ENCODE data around the gene LRBA. TPM values are rescaled to one million over a fixed set of nuclear protein-coding genes. Genes with fewer than 3 reads are reported as not detected.

Gene LRBA
- total RNA-seq, 3 donors from 2014 or later = 52.0 to 68.5 (median 63.6) TPM

DNA sequence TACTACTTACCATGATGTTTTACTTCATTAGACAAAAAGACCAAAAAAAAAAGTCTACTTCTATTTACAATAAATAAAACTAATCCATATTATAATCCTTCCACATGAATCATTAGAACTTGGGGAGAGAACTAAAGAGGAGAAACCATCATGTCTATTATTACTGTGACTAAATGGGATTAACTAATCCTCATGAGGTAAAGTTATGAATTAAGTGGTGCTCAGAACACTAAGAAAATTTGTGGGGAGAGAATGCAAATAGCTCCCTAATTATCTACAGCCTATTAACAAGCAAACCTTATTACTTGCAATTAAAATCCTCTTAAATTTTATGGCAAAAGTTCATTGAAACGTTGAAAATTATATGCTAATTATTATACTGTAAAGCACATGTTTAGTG, 364.3 kb downstream of the LRBA start:
- no peak for ATAC-seq
- H3K4me3 Mint-ChIP-seq = no peak overlapping the region
- DNase-seq = no peak
- H3K9me3 Mint-ChIP-seq = no peaks in the 10 kb centered on the region
- H3K4me1 Mint-ChIP-seq (ENCODE audit: low read depth) = no peaks in the 10 kb centered on the region
- no peaks in the 10 kb centered on the region for H3K27me3 Mint-ChIP-seq (ENCODE audit: low read depth)
- peaks cover 7% of the 10 kb centered on the region for H3K36me3 Mint-ChIP-seq (ENCODE audit: insufficient read depth)

DNA sequence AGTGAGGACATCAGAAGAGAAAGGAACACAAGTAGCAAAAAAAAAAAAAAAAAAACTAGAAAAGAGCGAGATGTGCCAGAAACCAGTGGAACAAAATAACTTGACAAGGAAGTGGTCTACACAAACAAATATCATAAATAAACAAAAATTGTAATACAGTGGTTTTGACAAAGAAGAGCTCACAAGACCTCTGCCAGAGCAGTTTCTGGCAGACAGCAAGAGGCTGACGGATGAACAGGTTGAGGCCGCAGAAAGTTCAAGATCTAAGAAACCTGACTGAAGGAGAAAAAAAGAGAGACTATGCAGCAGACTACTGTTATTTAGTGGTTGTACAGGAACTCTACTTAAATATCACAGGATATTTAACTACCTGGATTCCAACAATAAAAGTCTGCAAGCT, 367.0 kb downstream of the LRBA start:
- Mint-ChIP-seq H3K27me3 (ENCODE audit: low read depth) (no peaks in the 10 kb centered on the region), H3K9me3 (no peaks in the 10 kb centered on the region), H3K36me3 (ENCODE audit: insufficient read depth) (peaks cover 13% of the 10 kb centered on the region), H3K4me3 (no peak overlapping the region), H3K4me1 (ENCODE audit: low read depth) (no peaks in the 10 kb centered on the region)
- DNase-seq (no peak), ATAC-seq (no peak)

DNA sequence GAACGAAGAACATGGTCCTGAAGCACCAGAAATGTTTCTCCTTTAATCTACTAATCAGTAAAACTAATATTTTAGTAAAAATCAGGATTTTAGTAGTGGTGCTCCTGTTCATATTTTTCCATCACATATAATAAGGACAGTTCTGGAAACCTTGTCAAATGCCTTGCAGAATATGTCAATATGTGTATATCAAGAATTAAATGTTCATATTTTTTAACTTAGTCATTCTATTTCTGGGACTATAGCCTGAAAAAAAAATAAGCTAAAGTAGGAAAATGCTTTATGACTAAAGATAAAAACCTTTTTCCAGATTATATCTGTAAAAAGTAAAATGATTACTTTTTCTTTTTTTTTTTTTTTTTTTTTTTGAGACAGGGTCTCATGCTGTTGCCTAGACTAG, 368.1 kb downstream of the LRBA start:
- no peaks in the 10 kb centered on the region for H3K9me3 Mint-ChIP-seq
- H3K4me1 Mint-ChIP-seq (ENCODE audit: low read depth) = no peaks in the 10 kb centered on the region
- peaks cover 13% of the 10 kb centered on the region for H3K36me3 Mint-ChIP-seq (ENCODE audit: insufficient read depth)
- ATAC-seq (no peak), DNase-seq (no peak)
- no peaks in the 10 kb centered on the region for H3K27me3 Mint-ChIP-seq (ENCODE audit: low read depth)
- H3K4me3 Mint-ChIP-seq = no peak overlapping the region

DNA sequence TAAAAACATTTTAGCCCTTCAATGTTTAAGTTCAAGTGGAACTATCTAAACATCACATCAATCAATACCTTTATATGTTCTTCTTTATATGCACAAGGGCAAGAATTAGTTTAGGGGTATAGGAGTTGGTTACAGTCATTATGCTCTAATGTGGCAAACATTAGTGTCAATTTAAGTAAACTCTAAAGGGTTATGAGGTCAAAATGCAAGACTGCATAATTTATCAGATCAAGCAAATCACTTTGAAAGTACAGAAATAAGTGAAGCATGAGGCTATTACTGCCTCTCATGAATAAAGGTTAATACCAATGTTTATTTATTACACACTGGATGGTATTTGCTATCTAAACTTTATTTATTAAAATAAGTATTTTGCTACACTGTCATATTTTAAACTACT, 373.5 kb downstream of the LRBA start:
- no peaks in the 10 kb centered on the region for H3K4me1 Mint-ChIP-seq (ENCODE audit: low read depth)
- H3K36me3 Mint-ChIP-seq (ENCODE audit: insufficient read depth) = peaks cover 15% of the 10 kb centered on the region
- no peaks in the 10 kb centered on the region for H3K27me3 Mint-ChIP-seq (ENCODE audit: low read depth)
- H3K4me3 Mint-ChIP-seq = no peak overlapping the region
- H3K9me3 Mint-ChIP-seq = no peaks in the 10 kb centered on the region
- ATAC-seq = no peak
- DNase-seq = no peak

DNA sequence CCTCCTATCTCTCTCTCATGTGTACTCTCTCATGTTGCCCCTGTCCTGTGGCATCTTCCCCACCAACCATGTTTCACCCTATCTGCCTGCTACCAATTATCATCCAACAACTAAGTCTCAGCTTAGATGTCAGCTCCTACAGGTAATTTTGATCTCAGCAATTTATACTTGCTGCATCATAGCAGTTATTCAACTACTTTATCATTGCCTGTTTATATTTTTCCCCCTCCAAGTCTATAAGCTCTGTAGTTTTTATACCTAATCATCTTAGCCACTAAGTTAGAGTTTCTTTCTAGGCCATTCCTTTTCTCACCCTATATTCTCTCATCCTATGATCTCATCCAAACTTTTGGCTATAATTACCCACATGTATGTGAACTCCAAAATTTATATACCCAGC, 382.4 kb downstream of the LRBA start:
- ATAC-seq (no peak), DNase-seq (no peak)
- Mint-ChIP-seq H3K27me3 (ENCODE audit: low read depth) (no peaks in the 10 kb centered on the region), H3K4me1 (ENCODE audit: low read depth) (no peaks in the 10 kb centered on the region), H3K4me3 (no peak overlapping the region), H3K36me3 (ENCODE audit: insufficient read depth) (peaks cover 46% of the 10 kb centered on the region), H3K9me3 (peaks cover 23% of the 10 kb centered on the region)

DNA sequence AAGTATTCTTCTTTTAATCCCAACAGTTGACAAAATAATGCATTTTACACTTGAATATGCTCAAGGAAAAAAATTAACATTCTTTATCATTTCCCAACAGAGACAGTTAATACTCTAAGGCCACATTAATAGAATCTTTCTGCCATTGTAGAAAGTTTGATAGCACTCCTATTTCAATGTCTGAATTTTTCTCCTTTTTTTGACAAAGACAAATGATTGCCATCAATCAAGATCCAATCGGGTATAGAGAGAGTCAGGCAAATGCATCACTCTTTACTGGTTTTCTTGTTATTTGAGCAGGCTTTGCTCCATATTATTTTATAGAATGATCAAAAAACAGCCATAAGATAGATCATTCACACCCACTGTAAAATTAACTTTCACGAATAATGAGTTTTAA, 387.0 kb downstream of the LRBA start:
- no peaks in the 10 kb centered on the region for H3K4me1 Mint-ChIP-seq (ENCODE audit: low read depth)
- no peak for ATAC-seq
- H3K9me3 Mint-ChIP-seq = no peaks in the 10 kb centered on the region
- peaks cover 19% of the 10 kb centered on the region for H3K36me3 Mint-ChIP-seq (ENCODE audit: insufficient read depth)
- no peaks in the 10 kb centered on the region for H3K27me3 Mint-ChIP-seq (ENCODE audit: low read depth)
- no peak overlapping the region for H3K4me3 Mint-ChIP-seq
- DNase-seq = no peak

DNA sequence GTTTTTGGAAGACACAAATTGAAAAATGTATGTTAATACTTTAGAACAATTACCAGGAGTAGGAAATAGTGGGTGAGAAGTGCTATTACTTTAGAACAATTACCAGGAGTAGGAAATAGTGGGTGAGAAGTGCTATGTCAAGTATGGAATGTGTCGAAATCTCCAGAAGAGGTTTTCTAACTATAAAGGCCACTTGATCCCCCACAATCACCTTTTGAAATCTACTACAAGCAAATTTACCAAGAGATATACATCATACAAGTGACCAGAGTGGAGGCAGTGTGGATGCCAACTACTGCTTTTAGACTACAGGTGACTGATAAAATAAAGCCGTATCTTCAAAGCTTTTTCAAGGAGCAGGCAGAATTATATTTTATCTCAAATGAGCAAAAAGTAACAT, 390.1 kb downstream of the LRBA start:
- H3K4me1 Mint-ChIP-seq (ENCODE audit: low read depth) = peaks cover 3% of the 10 kb centered on the region
- H3K36me3 Mint-ChIP-seq (ENCODE audit: insufficient read depth) = peaks cover 22% of the 10 kb centered on the region
- H3K27me3 Mint-ChIP-seq (ENCODE audit: low read depth) = no peaks in the 10 kb centered on the region
- ATAC-seq (no peak), DNase-seq (no peak)
- H3K9me3 Mint-ChIP-seq = peaks cover 9% of the 10 kb centered on the region
- no peak overlapping the region for H3K4me3 Mint-ChIP-seq

DNA sequence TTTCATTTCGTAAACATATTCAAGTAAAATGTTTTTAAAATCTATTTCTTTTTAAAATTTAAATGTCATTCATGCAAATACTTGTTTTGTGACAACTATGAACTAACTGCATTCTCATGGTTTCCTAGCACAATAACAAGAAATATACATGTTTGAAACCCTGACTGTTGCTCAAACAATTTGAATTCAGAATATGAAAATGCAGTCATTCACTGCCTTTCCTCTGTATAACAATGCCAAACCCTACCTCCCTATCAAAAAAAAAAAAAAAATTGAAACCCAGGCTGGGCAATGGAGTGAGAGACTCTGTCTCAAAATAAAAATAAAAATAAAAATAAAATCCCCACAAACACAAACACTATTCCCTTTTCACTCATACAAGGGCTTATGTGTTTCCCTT, 391.0 kb downstream of the LRBA start:
- DNase-seq (no peak), ATAC-seq (no peak)
- H3K4me1 Mint-ChIP-seq (ENCODE audit: low read depth) = peaks cover 6% of the 10 kb centered on the region
- H3K27me3 Mint-ChIP-seq (ENCODE audit: low read depth) = no peaks in the 10 kb centered on the region
- peaks cover 20% of the 10 kb centered on the region for H3K36me3 Mint-ChIP-seq (ENCODE audit: insufficient read depth)
- H3K4me3 Mint-ChIP-seq = no peak overlapping the region
- peaks cover 9% of the 10 kb centered on the region for H3K9me3 Mint-ChIP-seq

DNA sequence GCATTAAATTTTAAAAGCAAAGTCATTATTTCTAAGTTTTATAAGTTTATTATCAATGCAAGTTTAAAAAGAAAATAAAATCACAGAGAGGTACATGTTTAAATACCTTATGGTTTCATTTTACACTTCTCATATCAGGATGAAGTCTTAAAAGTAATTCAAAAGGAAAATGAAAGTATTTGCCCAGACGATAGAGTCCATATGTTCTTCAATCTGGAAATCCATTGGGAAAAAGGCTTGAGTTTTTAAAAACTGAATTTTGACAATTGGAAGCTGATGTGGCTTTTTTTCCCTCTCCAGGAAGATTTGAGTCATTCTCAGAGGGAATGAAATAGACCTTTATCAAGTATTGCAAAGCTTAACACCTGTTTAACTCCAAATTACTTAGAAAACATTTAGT, 396.0 kb downstream of the LRBA start:
- H3K36me3 Mint-ChIP-seq (ENCODE audit: insufficient read depth) = peaks cover 16% of the 10 kb centered on the region
- ATAC-seq (no peak), DNase-seq (no peak)
- H3K27me3 Mint-ChIP-seq (ENCODE audit: low read depth) = no peaks in the 10 kb centered on the region
- no peak overlapping the region for H3K4me3 Mint-ChIP-seq
- peaks cover 6% of the 10 kb centered on the region for H3K4me1 Mint-ChIP-seq (ENCODE audit: low read depth)
- peaks cover 9% of the 10 kb centered on the region for H3K9me3 Mint-ChIP-seq

DNA sequence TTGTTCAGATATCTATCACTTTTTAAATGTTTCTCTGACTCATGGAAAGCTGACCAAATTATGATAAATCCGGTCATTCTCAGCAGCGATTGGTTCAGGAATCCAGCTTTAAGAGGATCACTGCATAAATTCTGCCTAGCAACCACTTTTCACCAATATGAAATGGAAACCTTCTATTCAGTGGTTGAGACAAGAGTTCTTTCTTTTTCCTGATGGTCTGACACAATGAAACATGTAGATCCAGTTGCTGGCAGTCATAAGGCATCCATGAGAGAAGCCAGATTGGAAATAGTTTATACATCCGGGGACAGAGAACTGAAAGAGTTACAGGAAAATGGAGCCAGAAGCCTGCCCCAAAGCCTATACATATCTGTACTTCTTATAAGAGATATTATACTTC, 406.0 kb downstream of the LRBA start:
- peaks cover 22% of the 10 kb centered on the region for H3K36me3 Mint-ChIP-seq (ENCODE audit: insufficient read depth)
- H3K27me3 Mint-ChIP-seq (ENCODE audit: low read depth) = no peaks in the 10 kb centered on the region
- no peaks in the 10 kb centered on the region for H3K9me3 Mint-ChIP-seq
- H3K4me1 Mint-ChIP-seq (ENCODE audit: low read depth) = peaks cover 1% of the 10 kb centered on the region
- no peak for ATAC-seq
- no peak for DNase-seq
- H3K4me3 Mint-ChIP-seq = no peak overlapping the region

DNA sequence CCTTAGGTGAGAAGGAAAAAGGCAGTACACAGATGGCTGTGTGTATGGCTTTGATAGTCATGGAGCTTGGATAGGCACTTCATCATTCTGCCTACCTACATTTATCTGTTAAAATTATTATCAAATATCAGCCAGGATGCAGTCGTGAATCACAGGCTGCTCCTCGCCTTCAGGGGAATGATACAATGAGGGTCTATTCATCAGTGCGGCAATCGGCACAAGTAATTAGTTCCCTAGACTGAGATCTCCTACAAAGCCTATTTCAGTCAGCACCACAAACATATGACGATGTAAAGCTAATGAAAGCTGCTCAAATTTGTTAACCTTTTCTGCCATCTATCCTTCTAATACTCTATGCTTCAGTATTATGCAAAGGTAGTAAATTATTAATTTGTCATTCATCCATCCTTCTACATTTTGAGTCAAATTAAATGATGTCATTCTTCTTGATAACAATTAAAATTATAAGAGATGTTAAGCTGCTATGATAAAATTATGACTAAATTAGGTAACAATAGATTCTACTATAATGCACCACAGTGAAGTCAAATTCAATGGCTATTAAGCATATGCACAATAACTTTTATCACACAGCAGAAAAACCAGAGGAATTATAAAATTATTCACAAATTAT, 414.2 kb downstream of the LRBA start:
- DNase-seq = no peak
- H3K4me3 Mint-ChIP-seq = no peak overlapping the region
- H3K9me3 Mint-ChIP-seq = no peaks in the 10 kb centered on the region
- H3K36me3 Mint-ChIP-seq (ENCODE audit: insufficient read depth) = peaks cover 8% of the 10 kb centered on the region
- ATAC-seq = no peak
- H3K27me3 Mint-ChIP-seq (ENCODE audit: low read depth) = no peaks in the 10 kb centered on the region
- H3K4me1 Mint-ChIP-seq (ENCODE audit: low read depth) = no peaks in the 10 kb centered on the region

DNA sequence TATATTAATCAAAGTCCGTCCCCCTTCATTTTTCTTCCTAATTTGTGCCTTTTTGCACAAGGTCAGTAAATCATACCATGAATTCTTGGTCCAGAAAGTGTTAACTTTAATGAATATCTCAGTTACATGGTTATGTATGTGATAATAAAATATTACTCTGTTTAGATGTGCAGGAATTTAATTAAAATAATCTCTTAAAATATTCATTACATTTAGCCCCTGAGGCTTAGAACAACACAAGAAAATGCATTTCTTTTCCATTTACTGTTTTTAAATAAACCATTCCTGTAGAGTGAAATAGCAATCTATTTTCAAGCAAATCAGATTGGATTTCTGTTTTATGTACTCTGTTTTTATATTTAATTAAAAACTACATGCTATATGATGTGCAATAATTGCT, 415.5 kb downstream of the LRBA start:
- H3K4me3 Mint-ChIP-seq = no peak overlapping the region
- no peaks in the 10 kb centered on the region for H3K27me3 Mint-ChIP-seq (ENCODE audit: low read depth)
- DNase-seq (no peak), ATAC-seq (no peak)
- H3K36me3 Mint-ChIP-seq (ENCODE audit: insufficient read depth) = peaks cover 8% of the 10 kb centered on the region
- no peaks in the 10 kb centered on the region for H3K9me3 Mint-ChIP-seq
- no peaks in the 10 kb centered on the region for H3K4me1 Mint-ChIP-seq (ENCODE audit: low read depth)

DNA sequence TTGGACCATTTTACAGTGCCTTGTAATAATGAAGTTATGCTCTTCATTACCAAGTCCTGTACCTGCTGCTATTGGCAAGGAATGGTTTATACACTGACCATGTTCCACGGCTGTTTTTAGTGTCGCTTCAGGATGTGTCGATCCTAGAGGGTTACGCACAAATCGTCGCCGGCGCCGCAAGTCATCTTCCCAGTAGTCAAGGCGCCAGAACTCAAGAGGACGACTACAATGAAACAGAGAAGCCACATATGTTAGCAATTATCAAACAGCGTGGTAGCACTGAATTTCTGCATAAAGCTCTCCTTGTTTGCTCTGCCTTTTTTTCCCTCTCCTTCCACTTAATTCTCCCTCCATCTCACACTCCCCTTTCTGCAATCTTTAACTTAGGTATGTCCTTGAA, 416.2 kb downstream of the LRBA start:
- DNase-seq = no peak
- no peaks in the 10 kb centered on the region for H3K9me3 Mint-ChIP-seq
- no peaks in the 10 kb centered on the region for H3K4me1 Mint-ChIP-seq (ENCODE audit: low read depth)
- H3K36me3 Mint-ChIP-seq (ENCODE audit: insufficient read depth) = peaks cover 8% of the 10 kb centered on the region
- no peak overlapping the region for H3K4me3 Mint-ChIP-seq
- no peak for ATAC-seq
- no peaks in the 10 kb centered on the region for H3K27me3 Mint-ChIP-seq (ENCODE audit: low read depth)

DNA sequence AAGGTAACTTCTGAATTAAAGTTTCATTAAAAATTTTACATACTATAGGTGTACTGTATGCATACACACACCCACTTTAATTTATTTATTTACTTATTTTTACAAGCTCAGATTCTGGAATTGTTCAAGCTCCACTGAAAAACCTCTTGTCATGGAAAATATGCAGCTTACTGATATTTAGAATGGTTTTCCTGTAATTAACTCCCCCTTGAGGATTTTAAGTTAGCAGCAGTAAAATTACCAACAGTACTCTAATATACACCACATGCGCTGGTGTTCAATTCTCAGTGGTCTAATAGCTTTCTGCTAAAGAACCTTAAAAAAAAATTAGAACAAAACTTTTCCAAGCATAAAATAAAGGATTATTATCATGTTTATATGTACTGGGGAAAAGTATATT, 421.1 kb downstream of the LRBA start:
- Mint-ChIP-seq H3K27me3 (ENCODE audit: low read depth) (no peaks in the 10 kb centered on the region), H3K4me1 (ENCODE audit: low read depth) (no peaks in the 10 kb centered on the region), H3K4me3 (no peak overlapping the region), H3K36me3 (ENCODE audit: insufficient read depth) (peaks cover 19% of the 10 kb centered on the region), H3K9me3 (no peaks in the 10 kb centered on the region)
- no peak for DNase-seq
- no peak for ATAC-seq

DNA sequence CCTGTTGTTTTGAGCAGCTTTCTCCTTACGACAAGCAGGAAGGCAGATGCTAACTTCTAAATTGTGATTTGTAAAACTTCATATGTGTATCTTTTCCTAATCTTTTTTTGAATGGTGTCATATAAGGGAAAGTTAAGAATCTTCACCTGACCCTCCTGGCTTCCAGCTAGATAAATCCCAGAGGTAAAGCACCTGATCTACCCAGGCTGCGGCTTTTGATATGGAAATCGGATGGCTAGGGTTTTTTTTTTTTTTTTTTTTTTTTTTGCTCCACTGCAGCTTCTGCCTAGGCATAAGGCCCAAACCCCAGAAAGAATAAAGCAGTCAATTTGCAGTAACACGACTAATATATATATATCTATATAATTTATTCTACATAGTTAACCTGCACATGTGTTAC, 423.2 kb downstream of the LRBA start:
- DNase-seq (no peak), ATAC-seq (no peak)
- Mint-ChIP-seq H3K27me3 (ENCODE audit: low read depth) (no peaks in the 10 kb centered on the region), H3K4me1 (ENCODE audit: low read depth) (no peaks in the 10 kb centered on the region), H3K36me3 (ENCODE audit: insufficient read depth) (peaks cover 23% of the 10 kb centered on the region), H3K4me3 (no peak overlapping the region), H3K9me3 (no peaks in the 10 kb centered on the region)

DNA sequence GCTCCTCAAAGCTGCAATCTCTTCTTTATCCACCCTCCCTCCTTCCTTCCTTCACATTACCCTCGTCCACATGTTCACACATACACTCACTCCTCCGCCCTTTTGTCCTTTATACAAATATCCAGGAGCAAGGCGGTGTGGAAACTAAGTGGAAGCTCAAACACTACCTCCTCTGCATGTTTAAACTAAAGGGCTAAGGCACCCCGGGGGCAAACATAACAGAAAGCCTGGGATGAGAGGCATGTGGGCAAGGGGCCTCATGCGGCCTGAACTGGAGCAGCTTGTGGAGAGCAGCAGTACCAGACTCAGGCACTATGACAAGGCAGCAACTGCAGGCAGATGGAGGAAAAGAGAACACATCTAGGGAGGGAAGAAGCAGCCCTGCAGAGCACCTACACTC, 423.7 kb downstream of the LRBA start:
- Mint-ChIP-seq H3K27me3 (ENCODE audit: low read depth) (no peaks in the 10 kb centered on the region), H3K9me3 (no peaks in the 10 kb centered on the region), H3K4me3 (no peak overlapping the region), H3K4me1 (ENCODE audit: low read depth) (no peaks in the 10 kb centered on the region), H3K36me3 (ENCODE audit: insufficient read depth) (peaks cover 24% of the 10 kb centered on the region)
- DNase-seq (no peak), ATAC-seq (no peak)

All from activated T-cell treated with anti-CD3 and anti-CD28 coated beads, Interleukin-2, amount 50 U/mL, for 4 hours (primary cell).